HCT116 (cell line): ENCODE measurements around the gene FAM234B. TPM values are rescaled to one million over a fixed set of nuclear protein-coding genes. Genes with fewer than 3 reads are reported as not detected.

ENCODE experiments used
- ATAC-seq: fragments of 200-7000 bp; cut with Tn5 transposase; 2 replicates; pipeline ENCODE4 v1.9.1; 2020; ENCODE audit warnings: mild to moderate bottlenecking, moderate library complexity
- BruUV-seq: library from RNA; stranded (reverse); fragments of 400-500 nt; replicated peaks from 2 replicates; lab custom pipeline; 2021; lab: Mats Ljungman, UMichigan
- CTCF ChIA-PET: fragments of 300-600 bp; sonication (Branson Sonifier 250); formaldehyde crosslinking; loops from one replicate; lab custom pipeline; 2021; ENCODE audit warnings: antibody characterized with exemption; lab: Charles Lee
- POLR2A ChIA-PET: fragments of 300-600, 350-600 bp; sonication (Branson Sonifier 250); formaldehyde crosslinking; loops from one replicate; lab custom pipeline; 2021; ENCODE audit warnings: antibody characterized with exemption; lab: Charles Lee
- RAD21 ChIA-PET, 2 experiments: fragments of 300-600 bp; sonication (Branson Sonifier 250); formaldehyde crosslinking; loops; one replicate each; lab custom pipeline; 2023; ENCODE audit warnings: low total read pairs in 2 of 2; ENCODE audit not compliant: uncharacterized antibody in 2 of 2, unreplicated experiment in 2 of 2, low non-redundant PET in 1 of 2; lab: Charles Lee
- DNase-seq: peaks from one replicate; pipeline ENCODE4 v3.0.0-alpha.2; 2010; ENCODE audit warnings: low read depth, low spot score
- H2AFZ ChIP-seq: fragments of 200-600 bp; shearing (Covaris generic), sonication (generic); 2 replicates; pipeline ENCODE4 v1.6.1; 2017; ENCODE audit warnings: low read depth, mixed run types, mixed read lengths, antibody characterized with exemption, low read length; ENCODE audit not compliant: poor library complexity, severe bottlenecking
- H3K27ac ChIP-seq: 2 replicates; pipeline ENCODE4 v1.5.1; 2012; ENCODE audit warnings: low read depth, low read length
- H3K27me3 ChIP-seq: fragments of 200-600 bp; sonication (generic); 2 replicates; pipeline ENCODE4 v1.6.1; 2016; ENCODE audit warnings: mixed run types, low read length, mixed read lengths; ENCODE audit not compliant: insufficient read depth
- H3K36me3 ChIP-seq, 2 experiments: fragments of 200-500 bp in 1 of 2; fragments of 200-600 bp in 1 of 2; sonication (Bioruptor generic) in 1 of 2; sonication (generic) in 1 of 2; 2 replicates each; pipeline versions ENCODE4 v1.5.1 to v1.6.1; 2014 to 2016; ENCODE audit warnings: low read length in 2 of 2, inconsistent platforms in 1 of 2, mixed read lengths in 1 of 2, mixed run types in 1 of 2; ENCODE audit not compliant: insufficient read depth in 2 of 2, control insufficient read depth in 1 of 2
- H3K4me1 ChIP-seq, 2 experiments: fragments of 200-600 bp in 1 of 2; sonication (generic) in 1 of 2; 2 replicates each; pipeline versions ENCODE4 v1.5.1 to v1.6.1; 2012 to 2017; ENCODE audit warnings: low read length in 2 of 2, inconsistent platforms in 1 of 2, mild to moderate bottlenecking in 1 of 2, mixed read lengths in 1 of 2, mixed run types in 1 of 2, moderate library complexity in 1 of 2; ENCODE audit not compliant: insufficient read depth in 2 of 2, control insufficient read depth in 1 of 2
- H3K4me2 ChIP-seq: fragments of 200-600 bp; sonication (generic); 2 replicates; pipeline ENCODE4 v1.6.1; 2017; ENCODE audit warnings: mixed run types, low read length, mixed read lengths
- H3K4me3 ChIP-seq, 2 experiments: fragments of 200-600 bp in 1 of 2; sonication (generic) in 1 of 2; replicated peaks in 1 of 2; 2 replicates each; pipeline ENCODE4 v1.5.1; 2011 to 2016; ENCODE audit warnings: low read length in 2 of 2, control low read depth in 1 of 2, low read depth in 1 of 2, mild to moderate bottlenecking in 1 of 2, mixed read lengths in 1 of 2, mixed run types in 1 of 2
- H3K79me2 ChIP-seq: fragments of 200-600 bp; sonication (generic); 2 replicates; pipeline ENCODE4 v1.6.1; 2017; ENCODE audit warnings: mild to moderate bottlenecking, mixed run types, low read length, moderate library complexity, mixed read lengths; ENCODE audit not compliant: insufficient read depth
- H3K9ac ChIP-seq: fragments of 200-600 bp; sonication (generic); 2 replicates; pipeline ENCODE4 v1.6.1; 2016; ENCODE audit warnings: low read length, mixed read lengths
- H3K9me2 ChIP-seq: fragments of 200-600 bp; sonication (generic), shearing (Covaris generic); 2 replicates; pipeline ENCODE4 v1.6.1; 2017; ENCODE audit warnings: mixed run types, mild to moderate bottlenecking, moderate library complexity; ENCODE audit not compliant: insufficient read depth
- H3K9me3 ChIP-seq, 2 experiments: fragments of 200-500 bp in 1 of 2; fragments of 200-600 bp in 1 of 2; sonication (Bioruptor generic) in 1 of 2; sonication (generic) in 1 of 2; 2 replicates each; pipeline ENCODE4 v1.6.1; 2014 to 2017; ENCODE audit warnings: low read length in 2 of 2, mixed read lengths in 2 of 2, inconsistent platforms in 1 of 2, low read depth in 1 of 2, mild to moderate bottlenecking in 1 of 2, mixed run types in 1 of 2, moderate library complexity in 1 of 2; ENCODE audit not compliant: control insufficient read depth in 1 of 2, insufficient read depth in 1 of 2
- H4K20me1 ChIP-seq: fragments of 200-600 bp; sonication (generic), shearing (Covaris generic); 2 replicates; pipeline ENCODE4 v1.6.1; 2017; ENCODE audit warnings: mixed run types, mild to moderate bottlenecking, moderate library complexity; ENCODE audit not compliant: insufficient read depth
- EZH2phosphoT487 ChIP-seq: fragments of 200-600 bp; IDR thresholded peaks from 2 replicates; pipeline ENCODE4 v1.6.1; 2018; ENCODE audit warnings: antibody characterized with exemption, borderline replicate concordance
- JUND ChIP-seq: IDR thresholded peaks from 2 replicates; pipeline ENCODE4 v1.6.1; 2012
- POLR2A ChIP-seq: IDR thresholded peaks from 2 replicates; pipeline ENCODE4 v1.7.0; 2011; ENCODE audit warnings: borderline replicate concordance; ENCODE audit not compliant: insufficient read depth, insufficient read length; ENCODE audit errors: extremely low read depth
- SIN3A ChIP-seq: IDR thresholded peaks from 2 replicates; pipeline ENCODE4 v1.6.1; 2012; ENCODE audit warnings: low read depth
- SP1 ChIP-seq: IDR thresholded peaks from 2 replicates; pipeline ENCODE4 v1.6.1; 2012; ENCODE audit warnings: low read depth
- SRF ChIP-seq: IDR thresholded peaks from 2 replicates; pipeline ENCODE4 v1.6.1; 2012; ENCODE audit warnings: low read depth
- TCF7L2 ChIP-seq: IDR thresholded peaks from 2 replicates; pipeline ENCODE4 v1.7.0; 2011; ENCODE audit warnings: borderline replicate concordance, inconsistent platforms; ENCODE audit not compliant: insufficient read depth, insufficient read length; ENCODE audit errors: extremely low read depth
- YY1 ChIP-seq: IDR thresholded peaks from 2 replicates; pipeline ENCODE4 v1.6.1; 2011; ENCODE audit warnings: low read length, low read depth, moderate library complexity, mild to moderate bottlenecking; ENCODE audit not compliant: insufficient replicate concordance; ENCODE audit errors: extremely low read depth
- ZFX ChIP-seq: fragments of 450-650 bp; IDR thresholded peaks from 2 replicates; pipeline ENCODE4 v1.6.1; 2017
- intact Hi-C: fragments of 100-400 bp; cut with micrococcal nuclease; formaldehyde crosslinking; loops from 2 replicates; pipeline ENCODE4 v1.10.0; 2022
- total RNA-seq: library from RNA; stranded (reverse); gene quantifications from one replicate; pipeline ENCODE4 v1.2.1, GENCODE V29; 2021; ENCODE audit not compliant: unreplicated experiment
- TF ChIP-seq, protein P1 (sequence below): IDR thresholded peaks from 2 replicates; pipeline ENCODE4 v1.6.1; 2012; ENCODE audit warnings: low read depth
- TF ChIP-seq, protein P2 (sequence below), 3 experiments: fragments of 200-600 bp in 1 of 3; sonication (generic) in 1 of 3; IDR thresholded peaks in 2 of 3; conservative IDR thresholded peaks in 1 of 3; 2 replicates each; pipeline ENCODE4 v1.5.1; 2012 to 2017; ENCODE audit warnings: low read depth in 2 of 3, low read length in 2 of 3, antibody characterized with exemption in 1 of 3, borderline replicate concordance in 1 of 3, control low read depth in 1 of 3, mild to moderate bottlenecking in 1 of 3, mixed read lengths in 1 of 3, mixed run types in 1 of 3, moderate library complexity in 1 of 3; ENCODE audit not compliant: insufficient read depth in 1 of 3
- TF ChIP-seq, protein P3 (sequence below): IDR thresholded peaks from 2 replicates; pipeline ENCODE4 v1.6.1; 2012
- TF ChIP-seq, protein P4 (sequence below): IDR thresholded peaks from 2 replicates; pipeline ENCODE4 v1.6.1; 2011; ENCODE audit warnings: mild to moderate bottlenecking, low read length, moderate library complexity; ENCODE audit not compliant: insufficient replicate concordance; ENCODE audit errors: extremely low read depth

The FAM234B gene
- total RNA-seq, 1 experiment from 2014 or later, result 15.9 TPM

DNA sequence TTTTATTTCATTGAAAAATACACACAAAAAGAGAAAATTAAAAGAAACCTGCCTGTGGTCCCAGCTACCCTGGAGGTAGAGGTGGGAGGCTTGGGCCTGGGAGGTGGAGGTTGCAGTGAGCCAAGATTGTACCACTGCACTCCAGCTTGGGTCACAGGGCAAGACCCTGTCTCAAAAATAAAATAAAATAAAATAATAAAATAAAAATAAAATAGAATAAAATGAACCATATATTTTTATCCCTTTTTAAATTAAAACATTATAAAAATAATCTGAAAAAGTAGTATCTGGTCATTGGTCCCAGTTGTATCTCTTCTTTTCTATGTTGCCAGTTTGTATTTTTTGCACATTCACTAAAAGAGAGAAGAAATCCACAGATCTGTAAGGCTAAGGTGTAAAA lies 16.7 kb upstream of the FAM234B start:
- Histone ChIP-seq H3K79me2 (no peaks in the 10 kb centered on the region), H2AFZ (no peak overlapping the region), H3K9me3 (no peaks in the 10 kb centered on the region), H3K36me3 (no peaks in the 10 kb centered on the region), H3K27me3 (no peaks in the 10 kb centered on the region), H4K20me1 (no peaks in the 10 kb centered on the region), H3K4me1 (no peaks in the 10 kb centered on the region), H3K4me3 (no peak overlapping the region), H3K4me2 (no peak overlapping the region), H3K9me2 (no peaks in the 10 kb centered on the region), H3K9ac (no peak overlapping the region), H3K27ac (no peak overlapping the region)
- RAD21 ChIA-PET, result no interaction called here
- CTCF ChIA-PET, result no interaction called here
- no TSS peak for BruUV-seq
- ATAC-seq (no peak), DNase-seq (no peak)
- intact Hi-C loops, result no loop called here
- POLR2A ChIA-PET, result no interaction called here
- TF ChIP-seq, protein P1, sequence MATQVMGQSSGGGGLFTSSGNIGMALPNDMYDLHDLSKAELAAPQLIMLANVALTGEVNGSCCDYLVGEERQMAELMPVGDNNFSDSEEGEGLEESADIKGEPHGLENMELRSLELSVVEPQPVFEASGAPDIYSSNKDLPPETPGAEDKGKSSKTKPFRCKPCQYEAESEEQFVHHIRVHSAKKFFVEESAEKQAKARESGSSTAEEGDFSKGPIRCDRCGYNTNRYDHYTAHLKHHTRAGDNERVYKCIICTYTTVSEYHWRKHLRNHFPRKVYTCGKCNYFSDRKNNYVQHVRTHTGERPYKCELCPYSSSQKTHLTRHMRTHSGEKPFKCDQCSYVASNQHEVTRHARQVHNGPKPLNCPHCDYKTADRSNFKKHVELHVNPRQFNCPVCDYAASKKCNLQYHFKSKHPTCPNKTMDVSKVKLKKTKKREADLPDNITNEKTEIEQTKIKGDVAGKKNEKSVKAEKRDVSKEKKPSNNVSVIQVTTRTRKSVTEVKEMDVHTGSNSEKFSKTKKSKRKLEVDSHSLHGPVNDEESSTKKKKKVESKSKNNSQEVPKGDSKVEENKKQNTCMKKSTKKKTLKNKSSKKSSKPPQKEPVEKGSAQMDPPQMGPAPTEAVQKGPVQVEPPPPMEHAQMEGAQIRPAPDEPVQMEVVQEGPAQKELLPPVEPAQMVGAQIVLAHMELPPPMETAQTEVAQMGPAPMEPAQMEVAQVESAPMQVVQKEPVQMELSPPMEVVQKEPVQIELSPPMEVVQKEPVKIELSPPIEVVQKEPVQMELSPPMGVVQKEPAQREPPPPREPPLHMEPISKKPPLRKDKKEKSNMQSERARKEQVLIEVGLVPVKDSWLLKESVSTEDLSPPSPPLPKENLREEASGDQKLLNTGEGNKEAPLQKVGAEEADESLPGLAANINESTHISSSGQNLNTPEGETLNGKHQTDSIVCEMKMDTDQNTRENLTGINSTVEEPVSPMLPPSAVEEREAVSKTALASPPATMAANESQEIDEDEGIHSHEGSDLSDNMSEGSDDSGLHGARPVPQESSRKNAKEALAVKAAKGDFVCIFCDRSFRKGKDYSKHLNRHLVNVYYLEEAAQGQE, result no peak
- TF ChIP-seq POLR2A (no peak), TCF7L2 (no peak), JUND (no peak), EZH2phosphoT487 (no peak), SP1 (no peak), SRF (no peak), SIN3A (no peak), YY1 (no peak), ZFX (no peak)
- TF ChIP-seq, protein P2, sequence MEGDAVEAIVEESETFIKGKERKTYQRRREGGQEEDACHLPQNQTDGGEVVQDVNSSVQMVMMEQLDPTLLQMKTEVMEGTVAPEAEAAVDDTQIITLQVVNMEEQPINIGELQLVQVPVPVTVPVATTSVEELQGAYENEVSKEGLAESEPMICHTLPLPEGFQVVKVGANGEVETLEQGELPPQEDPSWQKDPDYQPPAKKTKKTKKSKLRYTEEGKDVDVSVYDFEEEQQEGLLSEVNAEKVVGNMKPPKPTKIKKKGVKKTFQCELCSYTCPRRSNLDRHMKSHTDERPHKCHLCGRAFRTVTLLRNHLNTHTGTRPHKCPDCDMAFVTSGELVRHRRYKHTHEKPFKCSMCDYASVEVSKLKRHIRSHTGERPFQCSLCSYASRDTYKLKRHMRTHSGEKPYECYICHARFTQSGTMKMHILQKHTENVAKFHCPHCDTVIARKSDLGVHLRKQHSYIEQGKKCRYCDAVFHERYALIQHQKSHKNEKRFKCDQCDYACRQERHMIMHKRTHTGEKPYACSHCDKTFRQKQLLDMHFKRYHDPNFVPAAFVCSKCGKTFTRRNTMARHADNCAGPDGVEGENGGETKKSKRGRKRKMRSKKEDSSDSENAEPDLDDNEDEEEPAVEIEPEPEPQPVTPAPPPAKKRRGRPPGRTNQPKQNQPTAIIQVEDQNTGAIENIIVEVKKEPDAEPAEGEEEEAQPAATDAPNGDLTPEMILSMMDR (IDR thresholded peaks at IDR 0.05 in 2 of 3, conservative IDR thresholded peaks at IDR 0.05 in 1 of 3; ENCODE audit: borderline replicate concordance in 1 of 3, insufficient read depth in 1 of 3, low read depth in 2 of 3, low read length in 2 of 3), result no peak
- TF ChIP-seq, protein P3, sequence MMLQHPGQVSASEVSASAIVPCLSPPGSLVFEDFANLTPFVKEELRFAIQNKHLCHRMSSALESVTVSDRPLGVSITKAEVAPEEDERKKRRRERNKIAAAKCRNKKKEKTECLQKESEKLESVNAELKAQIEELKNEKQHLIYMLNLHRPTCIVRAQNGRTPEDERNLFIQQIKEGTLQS, result no peak
- TF ChIP-seq, protein P4, sequence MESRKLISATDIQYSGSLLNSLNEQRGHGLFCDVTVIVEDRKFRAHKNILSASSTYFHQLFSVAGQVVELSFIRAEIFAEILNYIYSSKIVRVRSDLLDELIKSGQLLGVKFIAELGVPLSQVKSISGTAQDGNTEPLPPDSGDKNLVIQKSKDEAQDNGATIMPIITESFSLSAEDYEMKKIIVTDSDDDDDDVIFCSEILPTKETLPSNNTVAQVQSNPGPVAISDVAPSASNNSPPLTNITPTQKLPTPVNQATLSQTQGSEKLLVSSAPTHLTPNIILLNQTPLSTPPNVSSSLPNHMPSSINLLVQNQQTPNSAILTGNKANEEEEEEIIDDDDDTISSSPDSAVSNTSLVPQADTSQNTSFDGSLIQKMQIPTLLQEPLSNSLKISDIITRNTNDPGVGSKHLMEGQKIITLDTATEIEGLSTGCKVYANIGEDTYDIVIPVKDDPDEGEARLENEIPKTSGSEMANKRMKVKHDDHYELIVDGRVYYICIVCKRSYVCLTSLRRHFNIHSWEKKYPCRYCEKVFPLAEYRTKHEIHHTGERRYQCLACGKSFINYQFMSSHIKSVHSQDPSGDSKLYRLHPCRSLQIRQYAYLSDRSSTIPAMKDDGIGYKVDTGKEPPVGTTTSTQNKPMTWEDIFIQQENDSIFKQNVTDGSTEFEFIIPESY, result no peak
